GM12892 (cell line): ENCODE measurements around the gene DLG2.

Source experiments
- POLR2A ChIP-seq: IDR thresholded peaks from 2 replicates; pipeline ENCODE4 v1.6.1; 2011; ENCODE audit warnings: low read depth, low read length, control low read depth
- TAF1 ChIP-seq: IDR thresholded peaks from 2 replicates; pipeline ENCODE4 v1.6.1; 2011; ENCODE audit warnings: low read depth, mild to moderate bottlenecking, control low read depth, low read length, borderline replicate concordance

DNA sequence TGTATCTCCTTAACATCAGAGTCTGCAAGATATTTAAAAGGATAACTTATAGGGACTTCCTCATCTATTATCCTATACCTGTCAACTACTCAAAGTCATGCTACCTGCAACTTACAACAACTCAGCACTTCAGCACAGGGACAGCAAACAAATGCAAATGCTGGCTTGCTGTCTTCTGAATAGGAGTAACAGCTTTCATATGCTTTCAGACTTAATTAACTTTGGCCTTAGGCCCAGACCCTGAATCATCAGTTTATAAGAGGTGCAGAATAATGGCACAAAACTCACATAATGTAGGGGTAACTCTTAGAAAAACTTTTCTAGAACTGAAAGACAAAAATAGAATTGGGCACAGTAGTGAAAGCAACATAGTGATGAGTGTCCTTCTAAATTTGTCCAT is 953.4 kb downstream of the DLG2 start:
- TF ChIP-seq TAF1 (no peak), POLR2A (no peak)
